A673 (cell line): ENCODE data around the gene TMEM184B. TPM values are rescaled to one million over a fixed set of nuclear protein-coding genes. Genes with fewer than 3 reads are reported as not detected.

ENCODE experiments used
- BruUV-seq: library from RNA; stranded (reverse); fragments of 400-500 nt; replicated peaks from 2 replicates; lab custom pipeline; 2021; lab: Mats Ljungman, UMichigan
- CTCF ChIA-PET: fragments of 300-600 bp; sonication (Branson Sonifier 250); formaldehyde crosslinking; loops from one replicate; lab custom pipeline; 2022; ENCODE audit warnings: antibody characterized with exemption; lab: Charles Lee
- POLR2A ChIA-PET: fragments of 300-600 bp; sonication (Branson Sonifier 250); formaldehyde crosslinking; loops from one replicate; lab custom pipeline; 2022; ENCODE audit warnings: antibody characterized with exemption; ENCODE audit not compliant: low non-redundant PET; lab: Charles Lee
- DNase-seq: peaks from one replicate; pipeline ENCODE4 v3.0.0-alpha.2; 2015; ENCODE audit warnings: low spot score
- H3K27ac ChIP-seq: fragments of 200-600 bp; sonication (generic); 2 replicates; pipeline ENCODE4 v1.5.1; 2016; ENCODE audit warnings: mixed run types, low read depth, mild to moderate bottlenecking, mixed read lengths, antibody characterized with exemption, low read length; ENCODE audit not compliant: poor library complexity, severe bottlenecking
- H3K27me3 ChIP-seq: fragments of 200-600 bp; sonication (generic); replicated peaks from 2 replicates; pipeline ENCODE4 v1.6.1; 2017; ENCODE audit warnings: mixed run types, low read depth, mild to moderate bottlenecking, mixed read lengths, antibody characterized with exemption, low read length; ENCODE audit not compliant: insufficient read depth, poor library complexity
- H3K36me3 ChIP-seq: fragments of 200-600 bp; sonication (generic); 2 replicates; pipeline ENCODE4 v1.6.1; 2016; ENCODE audit warnings: mixed run types, mild to moderate bottlenecking, mixed read lengths, antibody characterized with exemption, low read length; ENCODE audit not compliant: insufficient read depth, poor library complexity, severe bottlenecking
- H3K4me1 ChIP-seq: fragments of 200-600 bp; sonication (generic); 2 replicates; pipeline ENCODE4 v1.6.1; 2017; ENCODE audit warnings: mixed run types, mild to moderate bottlenecking, mixed read lengths, antibody characterized with exemption, low read length; ENCODE audit not compliant: insufficient read depth, poor library complexity, severe bottlenecking
- H3K4me3 ChIP-seq: fragments of 200-600 bp; sonication (generic); 2 replicates; pipeline ENCODE4 v1.5.1; 2016; ENCODE audit warnings: low read depth, mixed run types, mild to moderate bottlenecking, mixed read lengths, low read length; ENCODE audit not compliant: poor library complexity, severe bottlenecking
- H3K9me3 ChIP-seq: fragments of 200-600 bp; sonication (generic); 2 replicates; pipeline ENCODE4 v1.6.1; 2016; ENCODE audit warnings: mixed run types, low read depth, mild to moderate bottlenecking, mixed read lengths, antibody characterized with exemption, low read length; ENCODE audit not compliant: poor library complexity, severe bottlenecking
- EZH2 ChIP-seq: fragments of 200-600 bp; sonication (generic); IDR thresholded peaks from 2 replicates; pipeline ENCODE4 v1.6.1; 2017; ENCODE audit warnings: borderline replicate concordance, low read depth, mild to moderate bottlenecking, mixed read lengths, antibody characterized with exemption, low read length; ENCODE audit not compliant: poor library complexity, severe bottlenecking
- intact Hi-C: fragments of 100-400 bp; cut with micrococcal nuclease; formaldehyde crosslinking; loops from one replicate; pipeline ENCODE4 v1.10.0; 2022; ENCODE audit not compliant: unreplicated experiment
- total RNA-seq: library from RNA; stranded (reverse); gene quantifications from 2 replicates; pipeline ENCODE4 v1.2.3, GENCODE V29; 2021
- TF ChIP-seq, protein P1 (sequence below): fragments of 300-800, 200-600 bp; sonication (generic); conservative IDR thresholded peaks from 2 replicates; pipeline ENCODE4 v1.5.1; 2017; ENCODE audit warnings: low read depth, mild to moderate bottlenecking, antibody characterized with exemption, low read length, moderate library complexity, mixed read lengths

TMEM184B gene
- total RNA-seq, 1 experiment from 2014 or later, result 50.9 TPM

GRCh38 chr22:38259370-38259769 lies 13.4 kb downstream of the TMEM184B start:
- ChIA-PET CTCF (no interaction called here), POLR2A (interaction anchor here (0.6 kb wide), 1 partner anchor 13 kb away, joined by 6 read pairs; the partner anchor contains the start of gene TMEM184B)
- peaks cover 7% of the 10 kb centered on the region for H3K4me1 ChIP-seq
- intact Hi-C loops, result no loop called here
- DNase-seq, result no peak
- BruUV-seq, result no TSS peak
- no peak for TF ChIP-seq EZH2
- TF ChIP-seq, protein P1, sequence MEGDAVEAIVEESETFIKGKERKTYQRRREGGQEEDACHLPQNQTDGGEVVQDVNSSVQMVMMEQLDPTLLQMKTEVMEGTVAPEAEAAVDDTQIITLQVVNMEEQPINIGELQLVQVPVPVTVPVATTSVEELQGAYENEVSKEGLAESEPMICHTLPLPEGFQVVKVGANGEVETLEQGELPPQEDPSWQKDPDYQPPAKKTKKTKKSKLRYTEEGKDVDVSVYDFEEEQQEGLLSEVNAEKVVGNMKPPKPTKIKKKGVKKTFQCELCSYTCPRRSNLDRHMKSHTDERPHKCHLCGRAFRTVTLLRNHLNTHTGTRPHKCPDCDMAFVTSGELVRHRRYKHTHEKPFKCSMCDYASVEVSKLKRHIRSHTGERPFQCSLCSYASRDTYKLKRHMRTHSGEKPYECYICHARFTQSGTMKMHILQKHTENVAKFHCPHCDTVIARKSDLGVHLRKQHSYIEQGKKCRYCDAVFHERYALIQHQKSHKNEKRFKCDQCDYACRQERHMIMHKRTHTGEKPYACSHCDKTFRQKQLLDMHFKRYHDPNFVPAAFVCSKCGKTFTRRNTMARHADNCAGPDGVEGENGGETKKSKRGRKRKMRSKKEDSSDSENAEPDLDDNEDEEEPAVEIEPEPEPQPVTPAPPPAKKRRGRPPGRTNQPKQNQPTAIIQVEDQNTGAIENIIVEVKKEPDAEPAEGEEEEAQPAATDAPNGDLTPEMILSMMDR, result no peak
- no peak overlapping the region for H3K27ac ChIP-seq
- H3K27me3 ChIP-seq, result no peaks in the 10 kb centered on the region
- no peaks in the 10 kb centered on the region for H3K36me3 ChIP-seq
- H3K9me3 ChIP-seq, result no peaks in the 10 kb centered on the region
- H3K4me3 ChIP-seq, result no peak overlapping the region

DNA sequence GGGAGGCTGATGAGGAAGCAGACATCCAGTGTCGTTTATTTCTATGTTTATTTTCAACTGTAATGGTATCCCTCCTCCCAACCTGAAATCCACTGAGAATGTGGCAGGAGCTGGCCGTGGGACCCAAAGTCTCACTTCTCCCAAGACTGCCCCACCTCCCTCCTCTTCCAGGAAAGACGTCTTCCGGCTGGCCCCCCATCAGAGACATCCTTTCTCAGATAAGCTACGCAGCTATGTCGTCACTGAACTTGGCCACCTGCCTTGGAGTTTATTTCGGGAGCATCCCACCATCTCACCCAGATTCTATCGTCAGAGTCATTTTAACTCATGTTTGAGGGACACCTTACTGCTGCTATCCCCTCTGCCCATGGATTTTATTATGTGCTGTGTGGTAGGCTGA lies 13.9 kb downstream of the TMEM184B start:
- H3K27me3 ChIP-seq, result no peaks in the 10 kb centered on the region
- no peak overlapping the region for H3K4me3 ChIP-seq
- TF ChIP-seq, protein P1, result no peak
- TF ChIP-seq EZH2, result no peak
- H3K9me3 ChIP-seq, result no peaks in the 10 kb centered on the region
- POLR2A ChIA-PET, result interaction anchor here (0.6 kb wide), 1 partner anchor 14 kb away, joined by 6 read pairs; the partner anchor contains the start of gene TMEM184B
- no peak overlapping the region for H3K27ac ChIP-seq
- DNase-seq, result no peak
- CTCF ChIA-PET, result no interaction called here
- H3K36me3 ChIP-seq, result no peaks in the 10 kb centered on the region
- no TSS peak for BruUV-seq
- H3K4me1 ChIP-seq, result peaks cover 7% of the 10 kb centered on the region
- intact Hi-C loops, result no loop called here

DNA sequence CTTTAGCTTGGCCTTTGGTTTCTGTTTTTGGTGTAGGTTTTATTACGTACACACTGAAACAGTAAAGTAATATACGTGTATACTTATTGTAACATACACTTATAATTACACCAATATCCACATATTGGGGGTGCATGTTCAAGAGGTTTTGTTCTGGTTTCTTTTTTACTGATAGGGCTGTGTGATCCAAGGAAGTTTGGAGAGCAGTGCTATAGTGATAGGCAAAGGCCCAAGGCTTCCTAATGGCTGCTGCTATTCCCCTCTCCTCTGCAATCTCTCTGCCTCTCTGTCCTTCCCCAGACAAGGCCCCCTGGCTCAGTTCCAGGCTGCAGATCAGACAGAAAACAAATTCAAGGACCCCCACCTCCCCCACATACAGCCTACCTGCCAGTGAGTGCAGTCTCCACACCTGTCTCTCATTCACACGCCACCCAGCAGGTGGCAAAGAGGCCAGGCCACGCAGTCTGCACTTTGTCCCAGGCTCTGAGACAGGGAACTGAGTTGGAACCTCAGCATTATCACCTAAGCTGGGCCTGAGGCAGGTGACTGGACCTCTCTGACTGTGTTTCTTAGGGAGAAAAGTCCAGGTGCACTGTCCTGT lies 15.1 kb downstream of the TMEM184B start:
- CTCF ChIA-PET, result no interaction called here
- POLR2A ChIA-PET, result no interaction called here
- Histone ChIP-seq H3K4me3 (no peak overlapping the region), H3K27me3 (no peaks in the 10 kb centered on the region), H3K27ac (no peak overlapping the region), H3K36me3 (no peaks in the 10 kb centered on the region), H3K4me1 (peaks cover 7% of the 10 kb centered on the region), H3K9me3 (no peaks in the 10 kb centered on the region)
- no TSS peak for BruUV-seq
- no peak for DNase-seq
- TF ChIP-seq EZH2, result no peak
- intact Hi-C loops, result no loop called here

DNA sequence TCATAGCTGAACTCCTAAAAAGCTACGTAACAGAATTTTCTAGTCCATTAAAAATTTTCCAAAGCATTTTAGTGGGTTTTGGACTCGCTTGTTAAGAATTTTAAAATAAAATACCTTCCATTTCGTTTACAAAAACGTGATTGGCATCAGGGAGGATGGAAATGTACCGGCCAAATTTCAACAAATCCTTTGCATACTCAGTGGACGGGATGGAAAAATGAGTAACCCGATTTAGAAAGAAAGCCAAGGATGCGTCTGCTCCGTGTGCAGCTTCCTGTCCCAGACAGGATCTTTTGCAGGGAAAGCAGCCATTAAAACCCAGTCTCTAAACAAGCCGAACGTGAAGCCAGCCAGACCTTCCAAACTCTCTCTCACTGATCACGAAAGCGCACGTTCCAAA lies 15.6 kb downstream of the TMEM184B start:
- no peaks in the 10 kb centered on the region for H3K36me3 ChIP-seq
- ChIA-PET CTCF (no interaction called here), POLR2A (no interaction called here)
- no peak for DNase-seq
- no peak overlapping the region for H3K27ac ChIP-seq
- intact Hi-C loops, result no loop called here
- no peak overlapping the region for H3K4me3 ChIP-seq
- TF ChIP-seq, protein P1, result no peak
- no peak for TF ChIP-seq EZH2
- H3K4me1 ChIP-seq, result peaks cover 7% of the 10 kb centered on the region
- H3K27me3 ChIP-seq, result no peaks in the 10 kb centered on the region
- no TSS peak for BruUV-seq
- H3K9me3 ChIP-seq, result no peaks in the 10 kb centered on the region
